ENCODE results near the gene LCE3E.

LCE3E gene

DNA sequence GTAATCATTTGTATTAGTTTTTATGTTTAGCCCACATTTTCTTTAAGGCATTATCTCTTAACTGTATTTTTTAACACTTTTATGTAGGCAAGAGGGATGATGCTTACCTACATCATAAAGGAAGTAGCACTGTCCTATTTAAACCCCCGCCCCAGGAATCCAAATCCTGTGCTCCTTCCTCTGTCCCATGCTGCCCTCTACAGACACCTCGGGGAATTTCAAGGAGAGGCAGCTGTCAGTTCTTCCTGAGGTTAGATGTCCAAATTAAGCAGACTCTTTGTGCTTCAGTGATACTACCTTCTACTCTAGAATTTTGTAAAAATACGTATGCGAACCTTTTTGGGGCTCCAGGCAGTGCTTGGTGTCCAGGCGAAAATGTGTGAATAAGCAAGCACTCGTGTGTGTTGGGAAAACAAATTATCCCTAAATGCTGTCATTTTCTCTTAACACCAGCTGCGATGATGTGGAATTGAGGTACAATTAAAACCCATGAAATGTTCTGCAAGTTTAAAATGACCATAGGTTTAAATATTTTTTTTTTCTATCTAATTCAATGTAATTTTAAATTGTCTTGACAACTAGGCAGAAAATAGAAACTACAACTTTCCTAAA, 33.1 kb downstream of the LCE3E start:
- H3K4me3 ChIP-seq (ENCODE audit: low read depth in 1 of 2, low read length in 1 of 2) = no peak overlapping the region
- no peaks in the 10 kb centered on the region for H3K36me3 ChIP-seq
- H3K27me3 ChIP-seq = peaks cover 28% of the 10 kb centered on the region
- no peak overlapping the region for H3K27ac ChIP-seq
- TF ChIP-seq, protein P1, sequence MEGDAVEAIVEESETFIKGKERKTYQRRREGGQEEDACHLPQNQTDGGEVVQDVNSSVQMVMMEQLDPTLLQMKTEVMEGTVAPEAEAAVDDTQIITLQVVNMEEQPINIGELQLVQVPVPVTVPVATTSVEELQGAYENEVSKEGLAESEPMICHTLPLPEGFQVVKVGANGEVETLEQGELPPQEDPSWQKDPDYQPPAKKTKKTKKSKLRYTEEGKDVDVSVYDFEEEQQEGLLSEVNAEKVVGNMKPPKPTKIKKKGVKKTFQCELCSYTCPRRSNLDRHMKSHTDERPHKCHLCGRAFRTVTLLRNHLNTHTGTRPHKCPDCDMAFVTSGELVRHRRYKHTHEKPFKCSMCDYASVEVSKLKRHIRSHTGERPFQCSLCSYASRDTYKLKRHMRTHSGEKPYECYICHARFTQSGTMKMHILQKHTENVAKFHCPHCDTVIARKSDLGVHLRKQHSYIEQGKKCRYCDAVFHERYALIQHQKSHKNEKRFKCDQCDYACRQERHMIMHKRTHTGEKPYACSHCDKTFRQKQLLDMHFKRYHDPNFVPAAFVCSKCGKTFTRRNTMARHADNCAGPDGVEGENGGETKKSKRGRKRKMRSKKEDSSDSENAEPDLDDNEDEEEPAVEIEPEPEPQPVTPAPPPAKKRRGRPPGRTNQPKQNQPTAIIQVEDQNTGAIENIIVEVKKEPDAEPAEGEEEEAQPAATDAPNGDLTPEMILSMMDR (IDR thresholded peaks at IDR 0.05) = peak; percentile 55
- no peaks in the 10 kb centered on the region for H3K4me1 ChIP-seq (ENCODE audit: control insufficient read depth in 1 of 2, insufficient read depth in 1 of 2, low read depth in 1 of 2, low read length in 1 of 2)
- no peaks in the 10 kb centered on the region for H3K9me3 ChIP-seq

DNA sequence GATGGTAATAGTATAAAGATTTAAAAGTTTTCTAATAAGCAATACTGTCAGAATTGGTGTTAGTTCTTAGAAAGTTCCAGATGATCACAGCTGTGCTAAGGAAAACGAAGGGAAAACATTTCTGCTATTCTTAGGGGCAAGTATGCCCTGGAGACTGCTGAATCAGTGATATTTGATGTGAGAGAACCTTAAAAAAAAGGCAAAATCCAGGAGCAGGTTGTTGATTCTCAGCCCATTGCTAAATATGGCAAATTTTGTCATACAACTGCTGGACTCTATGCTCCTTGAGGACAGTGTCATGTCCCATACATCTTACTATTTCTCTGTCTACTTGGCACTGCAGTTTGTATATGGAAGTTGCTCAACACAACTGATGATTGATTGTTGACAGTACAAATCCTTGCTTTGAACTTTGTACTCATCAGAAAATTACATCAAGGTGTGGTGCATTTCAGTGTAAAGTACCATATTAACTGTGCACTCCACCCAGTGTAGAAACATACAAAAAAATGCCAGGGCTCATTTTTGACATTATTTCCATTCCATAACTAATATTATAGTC, 41.4 kb downstream of the LCE3E start:
- H3K4me1 ChIP-seq (ENCODE audit: control insufficient read depth in 1 of 2, insufficient read depth in 1 of 2, low read depth in 1 of 2, low read length in 1 of 2) = peaks cover 0 to 8% of the 10 kb centered on the region in 2 experiments
- H3K9me3 ChIP-seq = no peaks in the 10 kb centered on the region
- no peak overlapping the region for H3K4me3 ChIP-seq (ENCODE audit: low read depth in 1 of 2, low read length in 1 of 2)
- no peaks in the 10 kb centered on the region for H3K36me3 ChIP-seq
- H3K27ac ChIP-seq = no peak overlapping the region
- TF ChIP-seq, protein P1 (IDR thresholded peaks at IDR 0.05) = no peak
- H3K27me3 ChIP-seq = peaks cover 45% of the 10 kb centered on the region

DNA sequence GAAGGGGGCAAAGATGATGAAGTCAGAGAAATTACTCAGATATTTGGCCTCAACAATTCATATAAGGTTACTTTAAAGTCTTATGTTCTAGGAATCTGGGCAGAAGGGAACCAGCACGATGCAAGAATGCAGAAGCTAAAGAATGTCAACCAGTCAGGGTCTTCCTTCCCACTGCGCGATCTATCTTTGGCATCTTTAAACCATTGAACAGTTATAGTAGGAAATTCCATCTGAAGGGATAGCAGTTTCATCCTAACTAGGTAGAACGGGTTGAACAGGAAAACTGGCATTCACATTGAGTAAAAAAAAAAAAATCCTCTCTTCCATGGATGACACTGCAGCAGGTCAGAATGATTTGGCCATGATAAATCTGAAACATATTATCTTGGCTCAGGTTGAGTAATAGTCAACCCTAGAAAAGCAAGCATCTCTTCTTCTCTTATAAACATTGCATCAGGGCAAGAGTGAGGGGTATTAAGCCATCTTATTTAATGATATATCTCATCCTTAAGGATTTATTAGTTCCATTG, 46.0 kb downstream of the LCE3E start:
- no peaks in the 10 kb centered on the region for H3K9me3 ChIP-seq
- peaks cover 48% of the 10 kb centered on the region for H3K27me3 ChIP-seq
- H3K36me3 ChIP-seq = no peaks in the 10 kb centered on the region
- peak overlapping the region; percentile 63 for H3K27ac ChIP-seq
- no peak overlapping the region for H3K4me3 ChIP-seq (ENCODE audit: low read depth in 1 of 2, low read length in 1 of 2)
- peaks cover 4 to 21% of the 10 kb centered on the region in 2 experiments for H3K4me1 ChIP-seq (ENCODE audit: control insufficient read depth in 1 of 2, insufficient read depth in 1 of 2, low read depth in 1 of 2, low read length in 1 of 2)
- TF ChIP-seq, protein P1 (IDR thresholded peaks at IDR 0.05) = no peak

DNA sequence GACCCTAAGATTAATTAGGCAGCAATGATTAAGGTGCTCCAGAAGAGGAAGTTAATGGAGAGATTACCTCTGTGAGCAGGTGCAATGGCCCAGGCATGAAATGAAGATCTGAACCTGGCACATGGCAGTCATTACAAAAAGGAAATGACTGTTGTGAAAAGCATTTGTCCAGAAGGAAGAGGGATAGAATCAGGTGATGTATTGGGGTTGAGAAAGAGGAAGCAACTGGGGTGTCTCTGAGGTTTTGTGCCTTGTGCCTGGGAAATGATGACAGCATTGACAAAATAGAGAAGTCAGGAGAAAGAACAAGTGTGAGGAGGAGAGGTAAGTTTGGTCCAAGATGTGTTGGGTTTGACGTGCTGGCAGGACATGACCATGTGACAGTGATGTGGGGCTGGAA, 46.7 kb downstream of the LCE3E start:
- Histone ChIP-seq H3K4me1 (ENCODE audit: control insufficient read depth in 1 of 2, insufficient read depth in 1 of 2, low read depth in 1 of 2, low read length in 1 of 2) (peaks cover 4 to 21% of the 10 kb centered on the region in 2 experiments), H3K36me3 (no peaks in the 10 kb centered on the region), H3K4me3 (ENCODE audit: low read depth in 1 of 2, low read length in 1 of 2) (no peak overlapping the region), H3K27me3 (peaks cover 51% of the 10 kb centered on the region), H3K27ac (peak overlapping the region; percentile 63), H3K9me3 (no peaks in the 10 kb centered on the region)
- TF ChIP-seq, protein P1 (IDR thresholded peaks at IDR 0.05) = no peak

DNA sequence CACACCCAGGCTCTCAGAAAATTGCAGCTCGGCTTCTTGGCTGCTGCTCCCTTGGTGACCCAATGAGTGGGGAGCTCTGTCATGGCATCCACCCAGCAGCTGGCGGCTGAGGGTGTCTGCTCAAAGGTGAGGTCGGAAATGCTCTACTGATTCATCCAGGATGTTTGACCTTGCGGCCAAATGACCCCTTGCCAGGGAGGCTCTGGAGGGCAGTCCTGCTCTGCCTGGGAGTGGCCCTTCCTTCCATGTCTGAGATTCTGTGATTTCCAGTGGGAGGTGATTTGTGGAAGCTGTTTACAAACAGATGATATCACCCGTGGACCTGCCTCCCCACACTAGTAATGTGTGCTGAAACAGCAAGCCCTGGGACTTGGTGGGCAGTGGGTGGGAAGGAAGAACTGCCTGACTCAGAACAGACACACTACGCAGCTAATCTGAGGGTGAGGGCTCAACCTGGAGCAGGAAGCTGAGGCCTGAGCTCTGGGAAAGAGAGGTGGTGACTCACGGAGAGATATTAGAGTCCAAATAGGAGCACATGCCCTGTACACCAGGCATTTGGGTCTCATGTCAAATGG, 49.3 kb downstream of the LCE3E start:
- Histone ChIP-seq H3K27ac (no peak overlapping the region), H3K9me3 (no peaks in the 10 kb centered on the region), H3K36me3 (no peaks in the 10 kb centered on the region), H3K4me3 (ENCODE audit: low read depth in 1 of 2, low read length in 1 of 2) (no peak overlapping the region), H3K27me3 (peaks cover 70% of the 10 kb centered on the region), H3K4me1 (ENCODE audit: control insufficient read depth in 1 of 2, insufficient read depth in 1 of 2, low read depth in 1 of 2, low read length in 1 of 2) (peaks cover 4 to 21% of the 10 kb centered on the region in 2 experiments)
- TF ChIP-seq, protein P1 (IDR thresholded peaks at IDR 0.05) = no peak

Measured in neutrophil (primary cell).